Muscle layer of colon (tissue), 2 donors: ENCODE results near the gene ABHD16B.
"Not testable (repeated sequence)": the region's sequence is repeated elsewhere in the genome, so short reads cannot be mapped to it uniquely, and the experiment has no call there.

Experiments
- H3K27ac ChIP-seq: one replicate; pipeline ENCODE4 v1.7.0; 2013; ENCODE audit warnings: low read depth, mild to moderate bottlenecking, low read length, moderate library complexity
- H3K27me3 ChIP-seq, 2 donors: one replicate each; pipeline ENCODE4 v1.7.0; 2013; ENCODE audit warnings: low read length in 2 of 2, mild to moderate bottlenecking in 2 of 2; ENCODE audit not compliant: insufficient read depth in 2 of 2, control insufficient read depth in 1 of 2
- H3K36me3 ChIP-seq: one replicate; pipeline ENCODE4 v1.7.0; 2013; ENCODE audit warnings: mild to moderate bottlenecking, low read length; ENCODE audit not compliant: insufficient read depth
- H3K4me1 ChIP-seq: one replicate; pipeline ENCODE4 v1.7.0; 2013; ENCODE audit warnings: mild to moderate bottlenecking, low read length; ENCODE audit not compliant: insufficient read depth
- H3K4me3 ChIP-seq, 2 donors: one replicate each; pipeline ENCODE4 v1.7.0; 2013; ENCODE audit warnings: low read length in 2 of 2, low read depth in 1 of 2, mild to moderate bottlenecking in 1 of 2, moderate library complexity in 1 of 2
- H3K9ac ChIP-seq: one replicate; pipeline ENCODE4 v1.7.0; 2013; ENCODE audit warnings: low read length
- H3K9me3 ChIP-seq: one replicate; pipeline ENCODE4 v1.7.0; 2013; ENCODE audit warnings: mild to moderate bottlenecking, low read length
- donor health status: abdominal sarcoma.
- donor health status: Adenocarcinoma of cecum.

ABHD16B gene

DNA sequence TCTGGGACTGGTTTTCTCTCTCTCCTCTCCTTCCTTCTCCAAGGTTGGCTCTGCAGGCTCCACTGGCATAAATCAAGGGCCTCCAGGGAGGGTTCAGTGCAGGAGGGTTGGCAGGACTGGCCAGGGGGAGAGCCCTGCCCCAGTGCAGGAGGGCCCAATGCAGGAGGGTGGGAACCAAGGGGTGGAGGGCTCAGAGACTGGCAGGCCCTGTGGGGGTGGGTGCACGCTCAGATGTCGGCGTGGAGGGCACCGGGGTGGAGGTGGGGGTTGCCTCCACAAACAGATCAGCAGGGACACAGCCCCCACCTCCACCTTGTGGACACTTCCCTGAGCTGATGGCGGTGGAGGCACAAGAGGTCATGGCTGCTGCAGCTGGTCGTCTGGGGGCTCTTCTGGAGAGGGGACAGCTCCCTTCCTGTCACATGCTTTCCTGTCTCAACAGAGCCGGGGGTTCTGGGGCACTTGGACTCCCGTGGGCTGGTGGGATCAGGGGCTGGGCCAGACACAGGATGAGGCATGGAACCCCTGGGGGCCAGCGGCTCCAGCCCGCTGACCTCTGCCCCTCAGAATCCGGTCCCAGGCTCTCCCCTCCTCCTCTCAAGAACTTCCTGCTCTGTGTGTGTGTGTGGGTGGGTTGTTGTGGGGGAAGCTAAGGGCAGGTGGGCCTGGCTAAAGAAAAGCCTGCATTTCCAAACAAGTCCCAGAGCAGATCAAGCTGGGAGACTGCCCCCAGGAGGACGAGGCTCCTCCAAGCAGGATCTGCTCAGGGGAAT is 2.7 kb upstream of the ABHD16B start:
- Histone ChIP-seq H3K27ac (no peak overlapping the region), H3K9ac (no peak overlapping the region), H3K4me3 (no peak overlapping the region), H3K36me3 (no peaks in the 10 kb centered on the region), H3K4me1 (peaks cover 20% of the 10 kb centered on the region), H3K9me3 (no peaks in the 10 kb centered on the region), H3K27me3 (peaks cover 5 to 51% of the 10 kb centered on the region in 2 donors)

GRCh38 chr20:63859166-63859699 is 2.1 kb upstream of the ABHD16B start:
- H3K4me3 ChIP-seq = no peak overlapping the region
- H3K9ac ChIP-seq = no peak overlapping the region
- H3K9me3 ChIP-seq = no peaks in the 10 kb centered on the region
- no peaks in the 10 kb centered on the region for H3K36me3 ChIP-seq
- H3K27ac ChIP-seq = no peak overlapping the region
- H3K27me3 ChIP-seq = peaks cover 4 to 45% of the 10 kb centered on the region in 2 donors
- peaks cover 22% of the 10 kb centered on the region for H3K4me1 ChIP-seq

- peaks cover 22% of the 10 kb centered on the region for H3K4me1 ChIP-seq
- no peaks in the 10 kb centered on the region for H3K36me3 ChIP-seq
- H3K9me3 ChIP-seq = no peaks in the 10 kb centered on the region
- H3K4me3 ChIP-seq = no peak overlapping the region
- no peak overlapping the region for H3K27ac ChIP-seq
- H3K9ac ChIP-seq = no peak overlapping the region
- H3K27me3 ChIP-seq = peaks cover 0 to 32% of the 10 kb centered on the region in 2 donors
These were observed 810 bp upstream of the ABHD16B start for GRCh38 chr20:63860325-63861051.

DNA sequence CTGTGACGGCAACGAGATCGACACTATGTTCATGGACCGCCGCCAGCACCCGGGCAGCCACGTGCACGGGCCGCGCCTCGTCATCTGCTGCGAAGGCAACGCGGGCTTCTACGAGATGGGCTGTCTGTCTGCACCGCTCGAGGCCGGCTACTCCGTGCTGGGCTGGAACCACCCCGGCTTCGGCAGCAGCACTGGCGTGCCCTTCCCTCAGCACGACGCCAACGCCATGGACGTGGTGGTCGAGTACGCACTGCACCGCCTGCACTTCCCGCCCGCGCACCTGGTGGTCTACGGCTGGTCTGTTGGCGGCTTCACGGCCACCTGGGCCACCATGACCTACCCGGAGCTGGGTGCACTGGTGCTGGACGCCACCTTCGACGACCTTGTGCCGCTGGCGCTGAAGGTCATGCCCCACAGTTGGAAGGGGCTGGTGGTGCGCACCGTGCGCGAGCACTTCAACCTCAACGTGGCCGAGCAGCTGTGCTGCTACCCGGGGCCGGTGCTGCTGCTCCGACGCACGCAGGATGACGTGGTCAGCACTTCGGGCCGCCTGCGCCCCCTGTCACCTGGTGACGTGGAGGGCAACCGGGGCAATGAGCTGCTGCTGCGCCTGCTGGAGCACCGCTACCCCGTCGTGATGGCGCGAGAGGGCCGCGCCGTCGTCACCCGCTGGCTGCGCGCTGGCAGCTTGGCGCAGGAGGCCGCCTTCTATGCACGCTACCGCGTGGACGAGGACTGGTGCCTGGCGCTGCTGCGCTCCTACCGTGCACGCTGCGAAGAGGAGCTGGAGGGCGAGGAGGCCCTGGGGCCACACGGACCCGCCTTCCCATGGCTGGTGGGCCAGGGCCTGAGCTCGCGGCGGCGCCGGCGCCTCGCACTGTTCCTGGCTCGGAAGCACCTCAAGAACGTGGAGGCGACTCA is 943 bp downstream of the ABHD16B start:
- H3K27ac ChIP-seq = no peak overlapping the region
- H3K9ac ChIP-seq = no peak overlapping the region

DNA sequence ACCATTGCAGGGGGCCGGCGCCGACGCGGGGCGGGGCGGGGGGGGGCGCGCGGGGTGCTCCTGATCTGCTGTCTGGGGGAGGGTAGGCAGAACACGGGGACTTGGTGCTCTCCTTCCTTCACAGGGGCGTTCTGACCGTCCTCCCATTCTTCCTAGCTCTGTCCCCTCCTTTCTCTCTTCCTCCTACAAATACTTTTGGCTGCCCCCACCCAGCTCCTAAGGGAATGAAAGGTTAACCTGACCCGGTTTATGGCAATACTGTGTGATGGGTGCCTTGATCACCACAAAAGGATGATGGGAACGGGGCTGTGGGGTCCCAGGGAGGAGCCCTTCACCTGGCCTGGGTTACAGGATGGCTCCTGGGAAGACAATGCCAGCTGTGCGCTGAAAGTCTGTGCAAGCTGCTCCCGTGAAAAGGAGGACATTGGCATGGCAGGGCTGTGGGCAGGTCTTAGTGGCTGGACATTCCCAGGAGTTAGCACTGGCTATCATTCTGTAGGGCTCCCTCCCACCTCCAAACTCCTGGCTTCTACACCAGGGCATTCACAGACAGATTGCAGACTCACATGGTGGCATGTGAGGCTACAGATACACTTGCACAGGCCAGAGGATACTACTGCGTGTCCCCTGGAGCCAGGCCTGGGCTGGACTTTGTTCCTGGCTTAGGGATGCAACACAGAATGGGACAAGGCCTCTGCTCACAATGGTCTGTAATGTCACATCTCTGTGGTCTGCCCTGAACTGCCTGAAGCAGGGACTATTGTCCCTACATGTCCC is 1.9 kb downstream of the ABHD16B start:
- peaks cover 15% of the 10 kb centered on the region for H3K4me1 ChIP-seq
- peak overlapping the region in 1 of 2 donors; percentile 86 for H3K4me3 ChIP-seq
- H3K9me3 ChIP-seq = no peaks in the 10 kb centered on the region
- peak overlapping the region; percentile 68 for H3K9ac ChIP-seq
- peak overlapping the region; percentile 75 for H3K27ac ChIP-seq
- peaks cover 0 to 5% of the 10 kb centered on the region in 2 donors for H3K27me3 ChIP-seq
- H3K36me3 ChIP-seq = peaks cover 2% of the 10 kb centered on the region

More for the DNA sequence above, 943 bp downstream of the ABHD16B start:
- Histone ChIP-seq H3K4me3 (no peak overlapping the region), H3K27me3 (peaks cover 0 to 15% of the 10 kb centered on the region in 2 donors), H3K4me1 (peaks cover 22% of the 10 kb centered on the region), H3K36me3 (no peaks in the 10 kb centered on the region), H3K9me3 (no peaks in the 10 kb centered on the region)

- peak overlapping the region; percentile 75 for H3K27ac ChIP-seq
- H3K36me3 ChIP-seq = peaks cover 8% of the 10 kb centered on the region
- H3K9me3 ChIP-seq = no peaks in the 10 kb centered on the region
- peak overlapping the region; percentile 83 to 86 for H3K4me3 ChIP-seq
- peaks cover 12% of the 10 kb centered on the region for H3K4me1 ChIP-seq
- H3K9ac ChIP-seq = peak overlapping the region; percentile 68
- no peaks in the 10 kb centered on the region for H3K27me3 ChIP-seq
These were observed 2.7 kb downstream of the ABHD16B start for GRCh38 chr20:63863798-63864544.

GRCh38 chr20:63864545-63864977 is 3.3 kb downstream of the ABHD16B start:
- Histone ChIP-seq H3K4me3 (peak overlapping the region; percentile 83 to 86), H3K9ac (peak overlapping the region; percentile 68), H3K27me3 (no peaks in the 10 kb centered on the region), H3K4me1 (peaks cover 8% of the 10 kb centered on the region), H3K27ac (peak overlapping the region; percentile 72), H3K9me3 (no peaks in the 10 kb centered on the region), H3K36me3 (peaks cover 14% of the 10 kb centered on the region)

- Histone ChIP-seq H3K4me1 (peaks cover 8% of the 10 kb centered on the region), H3K27ac (peak within 1 kb of the TSS; percentile 96), H3K9ac (peak within 1 kb of the TSS; percentile 80), H3K36me3 (peaks cover 19% of the 10 kb centered on the region), H3K27me3 (no peaks in the 10 kb centered on the region), H3K9me3 (no peaks in the 10 kb centered on the region), H3K4me3 (peak within 1 kb of the TSS; percentile 86 to 96)
These were observed 3.8 kb downstream of the ABHD16B start, which contains the start of gene TPD52L2 for GRCh38 chr20:63864978-63865640. Gene TPD52L2 (plus strand): TSS chr20:63865270. CDS start chr20:63865366, 96 bp downstream.

DNA sequence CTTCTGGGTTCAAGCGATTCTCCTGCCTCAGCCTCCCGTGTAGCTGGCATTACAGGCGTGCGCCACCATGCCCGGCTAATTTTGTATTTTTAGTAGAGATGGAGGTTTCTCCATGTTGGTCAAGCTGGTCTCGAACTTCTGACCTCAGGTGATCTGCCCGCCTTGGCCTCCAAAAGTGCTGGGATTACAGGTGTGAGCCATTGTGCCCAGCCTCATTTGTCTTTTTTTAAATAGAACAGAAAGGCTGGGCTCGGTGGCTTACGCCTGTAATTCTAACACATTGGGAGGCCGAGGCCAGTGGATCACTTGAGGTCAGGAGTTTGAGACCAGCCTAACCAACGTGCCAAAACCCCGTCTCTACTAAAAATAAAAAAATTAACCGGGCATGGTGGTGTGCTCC is 5.7 kb downstream of the ABHD16B start:
- H3K27ac ChIP-seq = not testable (repeated sequence)

More for the DNA sequence above, 5.7 kb downstream of the ABHD16B start:
- H3K4me3 ChIP-seq, H3K9me3 ChIP-seq, H3K4me1 ChIP-seq, H3K27me3 ChIP-seq, H3K9ac ChIP-seq: not testable (repeated sequence)
- H3K36me3 ChIP-seq = peaks cover 24% of the 10 kb centered on the region
